VCaP (cell line): Measurements from ENCODE around the gene PARD6A.

Experiments
- H3K27ac ChIP-seq: fragments of 450-650 bp; 2 replicates; pipeline ENCODE4 v1.5.1; 2017
- TF ChIP-seq, protein P1 (sequence below): fragments of 450-650 bp; conservative IDR thresholded peaks from 2 replicates; pipeline ENCODE4 v1.5.1; 2017; ENCODE audit warnings: mild to moderate bottlenecking, moderate library complexity

The PARD6A gene

DNA sequence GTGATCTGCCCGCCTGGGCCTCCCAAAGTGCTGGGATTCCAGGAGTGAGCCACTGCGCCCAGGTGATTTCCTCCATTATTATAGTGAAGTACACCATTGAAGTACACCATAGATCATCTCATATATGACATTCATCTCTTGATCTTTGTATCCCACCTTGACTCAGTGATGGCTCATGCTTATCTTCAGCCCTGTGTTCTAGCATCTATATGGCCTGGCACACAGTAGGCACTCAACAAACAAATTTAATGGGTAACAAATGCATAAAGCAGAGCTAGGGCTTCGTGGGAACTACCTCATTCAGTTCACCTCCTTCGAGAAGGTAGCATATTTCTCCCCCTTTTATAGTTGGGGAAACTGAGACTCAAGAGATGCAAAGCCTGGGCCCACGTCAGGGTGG lies 4.8 kb downstream of the PARD6A start:
- H3K27ac ChIP-seq: peak overlapping the region; percentile 76
- TF ChIP-seq, protein P1, sequence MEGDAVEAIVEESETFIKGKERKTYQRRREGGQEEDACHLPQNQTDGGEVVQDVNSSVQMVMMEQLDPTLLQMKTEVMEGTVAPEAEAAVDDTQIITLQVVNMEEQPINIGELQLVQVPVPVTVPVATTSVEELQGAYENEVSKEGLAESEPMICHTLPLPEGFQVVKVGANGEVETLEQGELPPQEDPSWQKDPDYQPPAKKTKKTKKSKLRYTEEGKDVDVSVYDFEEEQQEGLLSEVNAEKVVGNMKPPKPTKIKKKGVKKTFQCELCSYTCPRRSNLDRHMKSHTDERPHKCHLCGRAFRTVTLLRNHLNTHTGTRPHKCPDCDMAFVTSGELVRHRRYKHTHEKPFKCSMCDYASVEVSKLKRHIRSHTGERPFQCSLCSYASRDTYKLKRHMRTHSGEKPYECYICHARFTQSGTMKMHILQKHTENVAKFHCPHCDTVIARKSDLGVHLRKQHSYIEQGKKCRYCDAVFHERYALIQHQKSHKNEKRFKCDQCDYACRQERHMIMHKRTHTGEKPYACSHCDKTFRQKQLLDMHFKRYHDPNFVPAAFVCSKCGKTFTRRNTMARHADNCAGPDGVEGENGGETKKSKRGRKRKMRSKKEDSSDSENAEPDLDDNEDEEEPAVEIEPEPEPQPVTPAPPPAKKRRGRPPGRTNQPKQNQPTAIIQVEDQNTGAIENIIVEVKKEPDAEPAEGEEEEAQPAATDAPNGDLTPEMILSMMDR: no peak

DNA sequence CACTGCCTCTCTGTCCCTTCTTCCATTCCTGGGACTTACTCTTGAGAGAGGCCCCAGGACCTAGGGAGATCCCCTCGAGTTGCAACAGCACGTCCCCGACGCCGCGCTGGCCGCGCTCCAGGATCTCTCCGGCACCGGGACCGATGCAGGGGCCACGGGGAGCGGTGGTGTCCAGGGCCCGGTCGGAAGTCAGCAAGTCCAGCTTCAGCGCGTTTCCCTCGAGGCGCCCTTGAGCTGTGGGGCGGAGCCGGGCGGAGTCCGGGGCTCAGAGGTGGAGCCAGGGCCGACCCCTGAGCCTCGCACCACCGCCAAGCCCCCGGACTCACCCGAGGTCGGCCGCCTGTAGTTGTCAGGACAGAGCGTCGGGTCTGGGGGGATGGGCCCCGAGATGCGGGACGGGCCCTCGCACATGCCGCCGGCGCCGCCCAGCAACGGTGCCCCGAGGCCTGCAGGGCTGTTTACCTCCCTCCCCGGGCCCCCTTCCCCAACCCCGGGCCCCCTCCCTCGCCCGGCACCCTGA lies 5.3 kb downstream of the PARD6A start:
- H3K27ac ChIP-seq: peak overlapping the region; percentile 76

DNA sequence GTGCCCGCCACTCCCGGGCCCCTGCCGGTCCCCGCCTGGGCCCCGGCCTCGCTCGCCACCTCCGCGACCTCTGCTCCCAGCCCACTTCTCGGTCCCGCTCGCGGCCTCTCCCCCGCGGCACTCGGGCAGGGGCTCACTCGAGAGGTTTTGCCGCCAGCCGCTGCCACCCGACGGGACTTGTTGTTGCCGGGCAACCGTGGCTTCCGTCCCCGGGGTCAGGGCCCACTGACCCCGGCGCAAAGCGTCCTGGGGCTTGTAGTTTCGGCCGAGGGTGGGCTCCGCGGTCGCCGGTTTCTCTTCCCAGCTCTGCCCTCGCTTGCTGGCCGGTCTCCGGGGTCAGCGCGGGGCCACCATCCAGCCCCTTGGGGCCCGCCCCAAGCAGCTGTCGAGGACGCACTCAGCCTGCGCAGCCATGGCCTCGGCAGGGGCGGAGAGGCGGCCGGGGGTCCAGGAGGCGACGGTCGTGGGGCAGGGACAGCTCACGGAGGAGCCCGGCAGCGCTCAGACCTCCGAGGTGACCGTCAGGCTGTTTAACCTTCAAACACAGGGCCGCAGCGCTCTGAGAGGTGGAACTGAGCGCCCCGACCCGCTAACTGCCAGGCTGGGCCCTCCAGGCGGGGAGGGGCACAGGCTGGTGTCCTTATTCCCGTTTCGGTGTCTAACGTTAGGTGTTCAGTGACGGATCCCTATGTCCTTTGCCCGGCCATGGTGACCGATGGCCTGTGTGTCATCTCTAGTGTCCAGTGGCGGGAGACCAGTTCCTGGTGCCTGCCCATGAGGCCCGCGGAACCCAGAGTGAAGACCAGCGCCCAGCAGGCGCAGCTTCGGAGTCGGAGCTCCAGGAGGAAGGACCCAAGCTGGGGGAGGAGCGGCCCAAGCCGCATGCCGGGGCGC lies 6.0 kb downstream of the PARD6A start, which contains the start of the genes C16orf86 and ENKD1:
Gene C16orf86 (plus strand): TSS at position 256 of the 894 bp plus-strand sequence. CDS start 157 bp downstream, at position 413.
Gene ENKD1 (minus strand): TSS at position 192 of the 894 bp plus-strand sequence. CDS start 308 bp downstream, outside the sequence.
- TF ChIP-seq, protein P1: no peak
- H3K27ac ChIP-seq: peak within 1 kb of the TSS; percentile 76

More for the DNA sequence above, 5.3 kb downstream of the PARD6A start:
- TF ChIP-seq, protein P1: no peak

GRCh38 chr16:67667453-67667816 lies 6.7 kb downstream of the PARD6A start:
- TF ChIP-seq, protein P1: no peak
- peak overlapping the region; percentile 76 for H3K27ac ChIP-seq

- H3K27ac ChIP-seq: peak overlapping the region; percentile 76
- TF ChIP-seq, protein P1: peak; percentile 74
Observed at GRCh38 chr16:67667817-67668494, 7.2 kb downstream of the PARD6A start.

DNA sequence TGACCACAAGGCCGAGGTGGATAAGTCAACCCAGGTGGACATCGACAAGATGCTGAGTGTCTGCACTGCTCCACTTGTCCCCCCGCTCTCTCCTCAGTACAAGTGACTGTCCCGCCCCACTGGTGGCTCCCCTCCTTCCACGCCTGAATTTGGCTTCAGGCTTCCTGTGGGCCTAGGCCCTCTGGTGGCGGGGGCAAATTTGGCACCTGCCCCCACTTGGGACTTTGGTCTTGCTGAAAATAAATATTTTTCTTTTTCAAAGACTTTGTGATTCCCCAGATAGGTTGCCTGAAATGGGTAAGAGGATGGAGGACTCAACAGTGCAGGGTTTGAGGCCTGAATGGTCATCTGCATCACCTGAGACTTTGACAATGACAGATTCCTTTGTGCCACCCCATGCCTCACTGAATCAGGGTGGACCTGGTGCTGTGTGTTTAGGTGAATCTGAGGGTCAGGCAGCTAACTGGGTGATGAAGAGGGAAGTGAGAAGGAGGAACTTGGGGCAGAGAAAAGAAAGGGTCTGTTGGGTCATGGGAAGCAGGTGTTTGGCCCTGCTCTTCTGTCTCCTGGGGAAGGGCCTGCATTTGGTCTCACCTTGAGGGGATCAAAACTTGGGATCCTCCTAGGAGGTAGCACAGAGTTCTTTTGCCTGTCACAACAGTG lies 7.9 kb downstream of the PARD6A start:
- TF ChIP-seq, protein P1: no peak
- H3K27ac ChIP-seq: peak overlapping the region; percentile 76
